Middle frontal gyrus (tissue), 1 donor: ENCODE results near the gene ARFIP1.

ENCODE experiments used
- DNase-seq: peaks from one replicate; pipeline ENCODE4 v3.0.0-alpha.2; 2015; ENCODE audit warnings: low spot score; ENCODE audit errors: extremely low spot score

The ARFIP1 gene

GRCh38 chr4:152960082-152960481 lies 180.3 kb downstream of the ARFIP1 start:
- no peak for DNase-seq

DNA sequence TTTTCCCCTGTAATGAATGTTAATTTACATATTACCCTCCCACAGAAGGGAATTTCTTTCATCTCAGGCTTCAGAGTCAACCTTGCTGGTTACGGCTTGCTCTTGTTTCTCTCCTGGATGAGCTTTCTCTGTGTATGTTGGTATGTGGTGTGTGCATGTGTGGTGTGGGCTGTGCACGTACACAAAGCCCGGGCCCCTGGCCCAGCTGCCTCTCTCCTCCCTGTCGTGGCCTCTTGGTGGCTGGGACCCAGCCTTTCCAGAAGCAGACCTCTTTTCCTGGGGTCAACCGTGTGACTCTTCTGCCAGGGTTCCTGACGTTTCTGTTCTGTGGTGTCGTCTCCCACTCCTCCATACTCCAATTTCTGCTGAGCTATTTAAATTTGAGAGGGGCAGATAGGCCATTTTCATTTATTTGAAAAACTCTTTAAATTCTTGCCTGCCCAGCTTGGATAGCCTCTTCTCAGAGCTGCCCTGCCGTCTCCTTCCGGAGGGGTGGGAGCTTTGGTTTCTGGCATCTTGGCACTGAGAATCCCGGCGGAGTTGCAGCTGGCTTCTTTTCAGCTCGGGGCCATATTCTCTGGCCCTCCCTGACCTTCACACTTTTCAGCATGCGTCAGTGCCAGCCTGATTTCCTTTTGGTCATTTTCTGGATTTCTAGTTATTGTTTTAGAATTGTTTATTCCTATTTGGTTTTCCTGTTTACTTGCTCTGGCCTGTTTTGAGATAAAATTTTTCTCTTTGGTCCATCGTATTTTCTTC lies 181.4 kb downstream of the ARFIP1 start:
- DNase-seq = no peak

DNA sequence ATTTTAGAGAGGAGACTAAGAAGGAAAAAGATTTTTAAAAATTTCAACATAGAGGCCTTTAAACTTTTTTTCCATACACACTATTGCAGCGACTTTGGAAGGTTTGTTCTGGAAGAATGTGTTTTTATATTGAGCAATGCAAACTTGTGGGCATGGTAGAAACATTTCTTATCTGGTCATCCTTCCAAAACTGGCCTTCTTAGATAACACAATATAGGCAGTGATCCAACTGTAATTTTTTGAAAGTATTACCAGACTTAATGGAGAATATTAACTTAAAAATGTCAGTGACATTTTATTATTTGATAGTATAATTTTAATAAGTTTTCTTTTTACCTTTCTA lies 182.0 kb downstream of the ARFIP1 start:
- DNase-seq = no peak
